AG10803 (cell line): ENCODE data around the gene SLX1A.
"Not testable (repeated sequence)": the region's sequence is repeated elsewhere in the genome, so short reads cannot be mapped to it uniquely, and the experiment has no call there.

Source experiments
- DNase-seq: peaks from one replicate; pipeline ENCODE4 v3.0.0; 2010; ENCODE audit warnings: low read depth
- H3K4me3 ChIP-seq: 2 replicates; pipeline ENCODE4 v1.5.1; 2011; ENCODE audit warnings: mild to moderate bottlenecking, low read length, control low read depth
- TF ChIP-seq, protein P1 (sequence below): conservative IDR thresholded peaks from 2 replicates; pipeline ENCODE4 v1.5.1; 2011; ENCODE audit warnings: mild to moderate bottlenecking, low read length, control low read depth, inconsistent platforms

Gene SLX1A

DNA sequence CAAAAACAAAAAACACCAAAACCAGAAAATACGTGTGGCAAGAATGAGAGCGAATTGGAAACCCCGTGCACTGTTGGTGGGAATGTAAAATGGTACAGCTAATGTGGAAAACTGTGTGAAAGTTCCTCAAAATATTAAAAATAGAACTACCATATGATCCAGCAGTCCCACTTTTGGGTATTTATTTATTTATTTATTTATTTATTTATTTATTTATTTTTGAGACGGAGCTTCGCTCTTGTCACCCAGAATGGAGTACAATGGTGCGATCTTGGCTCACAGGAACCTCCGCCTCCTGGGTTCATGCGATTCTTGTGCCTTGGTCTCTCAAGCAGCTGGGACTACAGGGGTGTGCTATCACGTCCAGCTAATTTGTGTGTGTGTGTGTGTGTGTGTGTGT lies 41.2 kb upstream of the SLX1A start:
- TF ChIP-seq, protein P1, sequence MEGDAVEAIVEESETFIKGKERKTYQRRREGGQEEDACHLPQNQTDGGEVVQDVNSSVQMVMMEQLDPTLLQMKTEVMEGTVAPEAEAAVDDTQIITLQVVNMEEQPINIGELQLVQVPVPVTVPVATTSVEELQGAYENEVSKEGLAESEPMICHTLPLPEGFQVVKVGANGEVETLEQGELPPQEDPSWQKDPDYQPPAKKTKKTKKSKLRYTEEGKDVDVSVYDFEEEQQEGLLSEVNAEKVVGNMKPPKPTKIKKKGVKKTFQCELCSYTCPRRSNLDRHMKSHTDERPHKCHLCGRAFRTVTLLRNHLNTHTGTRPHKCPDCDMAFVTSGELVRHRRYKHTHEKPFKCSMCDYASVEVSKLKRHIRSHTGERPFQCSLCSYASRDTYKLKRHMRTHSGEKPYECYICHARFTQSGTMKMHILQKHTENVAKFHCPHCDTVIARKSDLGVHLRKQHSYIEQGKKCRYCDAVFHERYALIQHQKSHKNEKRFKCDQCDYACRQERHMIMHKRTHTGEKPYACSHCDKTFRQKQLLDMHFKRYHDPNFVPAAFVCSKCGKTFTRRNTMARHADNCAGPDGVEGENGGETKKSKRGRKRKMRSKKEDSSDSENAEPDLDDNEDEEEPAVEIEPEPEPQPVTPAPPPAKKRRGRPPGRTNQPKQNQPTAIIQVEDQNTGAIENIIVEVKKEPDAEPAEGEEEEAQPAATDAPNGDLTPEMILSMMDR = no peak
- no peak for DNase-seq
- H3K4me3 ChIP-seq = no peak overlapping the region

DNA sequence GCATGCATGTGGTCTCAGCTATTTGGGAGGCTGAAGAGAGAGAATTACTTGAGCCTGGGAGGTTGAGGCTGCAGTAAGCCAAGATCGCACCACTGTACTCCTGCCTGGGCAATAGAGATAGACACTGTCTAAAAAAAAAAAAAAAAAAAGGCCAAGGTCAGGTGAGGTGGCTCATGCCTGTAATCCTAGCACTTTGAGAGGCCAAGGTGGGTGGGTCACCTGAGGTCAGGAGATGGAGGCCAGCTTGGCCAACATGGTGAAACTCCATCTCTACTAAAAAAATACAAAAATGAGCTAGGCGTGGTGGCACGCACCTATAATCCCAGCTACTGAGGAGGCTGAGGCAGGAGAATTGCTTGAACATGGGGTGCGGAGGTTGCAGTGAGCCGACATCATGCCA lies 38.5 kb upstream of the SLX1A start:
- DNase-seq = no peak
- H3K4me3 ChIP-seq = no peak overlapping the region
- TF ChIP-seq, protein P1 = no peak

GRCh38 chr16:30157214-30157613 lies 36.5 kb upstream of the SLX1A start:
- TF ChIP-seq, protein P1 = no peak
- no peak for DNase-seq
- no peak overlapping the region for H3K4me3 ChIP-seq

GRCh38 chr16:30163538-30163937 lies 30.1 kb upstream of the SLX1A start:
- no peak overlapping the region for H3K4me3 ChIP-seq
- DNase-seq = no peak
- TF ChIP-seq, protein P1 = no peak

DNA sequence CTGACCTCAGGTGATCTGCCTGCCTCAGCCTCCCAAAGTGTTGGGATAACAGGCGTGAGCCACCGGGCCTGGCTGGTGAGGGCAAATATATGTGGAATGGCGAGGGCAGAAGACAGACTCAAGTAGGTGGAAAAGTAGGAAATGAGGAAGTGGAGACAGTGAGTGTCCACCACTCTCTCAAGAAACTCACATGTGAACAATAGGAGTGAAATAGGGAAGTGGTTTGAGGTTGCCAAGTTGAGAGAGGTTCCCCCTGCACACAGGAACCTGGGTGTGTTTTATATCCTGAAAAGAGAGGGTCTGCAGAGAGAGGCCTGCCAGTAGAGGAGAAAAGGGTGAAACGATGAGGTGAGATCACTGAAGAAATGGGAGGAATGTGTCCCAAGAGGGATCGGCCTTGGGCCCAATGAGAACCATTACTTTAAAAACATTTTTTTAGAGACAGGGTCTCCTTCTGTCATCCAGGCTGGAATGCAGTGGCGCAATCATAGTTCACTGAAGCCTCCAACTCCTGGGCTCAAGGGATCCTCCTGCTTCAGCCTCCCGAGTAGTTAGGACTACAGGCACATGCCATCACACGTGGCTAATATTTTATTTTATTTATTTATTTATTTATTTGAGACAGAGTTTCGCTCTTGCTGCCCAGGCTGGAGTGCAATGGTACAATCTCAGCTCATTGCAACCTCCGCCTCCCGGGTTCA lies 27.3 kb upstream of the SLX1A start:
- H3K4me3 ChIP-seq = no peak overlapping the region
- TF ChIP-seq, protein P1 = no peak
- no peak for DNase-seq

GRCh38 chr16:30168746-30169145 lies 24.9 kb upstream of the SLX1A start:
- DNase-seq, H3K4me3 ChIP-seq: not testable (repeated sequence)

- H3K4me3 ChIP-seq, DNase-seq: not testable (repeated sequence)
Observed at GRCh38 chr16:30169416-30169815, 24.3 kb upstream of the SLX1A start.

DNA sequence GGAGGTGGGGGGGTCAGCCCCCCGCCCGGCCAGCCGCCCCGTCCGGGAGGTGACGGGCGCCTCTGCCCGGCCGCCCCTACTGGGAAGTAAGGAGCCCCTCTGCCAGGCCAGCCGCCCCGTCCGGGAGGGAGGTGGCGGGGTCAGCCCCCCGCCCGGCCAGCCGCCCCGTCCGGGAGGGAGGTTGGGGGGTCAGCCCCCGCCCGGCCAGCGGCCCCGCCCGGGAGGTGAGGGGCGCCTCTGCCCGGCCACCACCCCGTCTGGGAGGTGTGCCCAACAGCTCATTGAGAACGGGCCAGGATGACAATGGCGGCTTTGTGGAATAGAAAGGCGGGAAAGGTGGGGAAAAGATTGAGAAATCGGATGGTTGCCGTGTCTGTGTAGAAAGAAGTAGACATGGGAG lies 23.5 kb upstream of the SLX1A start:
- not testable (repeated sequence) for DNase-seq, H3K4me3 ChIP-seq

GRCh38 chr16:30173054-30173453 lies 20.6 kb upstream of the SLX1A start:
- DNase-seq = no peak
- TF ChIP-seq, protein P1 = no peak
- H3K4me3 ChIP-seq = no peak overlapping the region

DNA sequence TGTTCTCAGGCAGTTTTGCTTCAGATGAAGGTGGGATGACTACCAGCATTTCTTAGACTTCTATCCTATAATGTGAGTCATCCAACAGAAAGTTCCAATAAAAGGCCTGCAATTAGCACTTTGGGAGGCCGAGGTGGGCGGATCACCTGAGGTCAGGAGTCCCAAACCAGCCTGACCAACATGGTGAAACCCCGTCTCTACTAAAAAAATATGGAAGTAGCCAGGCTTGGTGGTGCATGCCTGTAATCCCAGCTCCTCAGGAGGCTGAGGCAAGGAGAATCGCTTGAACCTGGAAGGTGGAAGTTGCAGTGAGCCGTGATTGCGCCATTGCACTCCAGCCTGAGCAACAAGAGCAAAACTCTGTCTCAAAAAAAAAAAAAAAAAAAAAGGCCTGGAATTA lies 16.8 kb upstream of the SLX1A start:
- DNase-seq, H3K4me3 ChIP-seq: not testable (repeated sequence)
